ENCODE results near the gene MFAP4. TPM values are rescaled to one million over a fixed set of nuclear protein-coding genes. Genes with fewer than 3 reads are reported as not detected.

Gene MFAP4
- total and polyA plus RNA-seq, 4 donors, result 2.1 to 13.3 (median 5.7) TPM

DNA sequence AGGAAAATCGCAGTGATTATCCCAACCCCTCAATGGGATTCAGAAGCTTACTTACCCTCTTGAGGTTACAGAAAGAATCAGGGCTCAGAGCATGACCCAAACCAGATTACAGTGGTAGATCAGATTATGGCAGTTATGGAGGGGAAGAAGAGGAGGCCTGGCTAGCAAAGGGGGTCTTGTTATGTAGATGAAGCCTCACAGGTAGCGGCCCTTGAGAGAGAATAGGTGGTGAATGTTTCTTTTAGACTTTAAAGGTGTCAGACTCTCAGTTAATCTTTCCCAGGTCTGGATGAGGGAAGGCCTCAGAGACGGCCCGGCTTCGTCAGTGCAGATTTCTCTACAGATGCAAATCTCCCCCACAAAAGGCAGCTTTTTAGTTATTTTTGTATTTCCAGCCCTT lies 39.6 kb upstream of the MFAP4 start:
- Histone ChIP-seq H3K9ac (ENCODE audit: low read depth in 1 of 2, low read length in 2 of 2) (no peak overlapping the region), H3K27ac (ENCODE audit: low read depth in 1 of 2, low read length in 2 of 2) (no peak overlapping the region), H3K4me1 (ENCODE audit: control insufficient read depth in 4 of 4, insufficient read depth in 4 of 4, low read length in 3 of 4) (peaks cover 0 to 10% (median 6%) of the 10 kb centered on the region in 4 donors), H3K27me3 (ENCODE audit: control insufficient read depth in 4 of 4, insufficient read depth in 4 of 4, low read length in 3 of 4) (peaks cover 0 to 5% (median 0%) of the 10 kb centered on the region in 4 donors), H3K9me3 (ENCODE audit: control insufficient read depth in 4 of 4, low read length in 3 of 4) (no peaks in the 10 kb centered on the region), H3K36me3 (ENCODE audit: control insufficient read depth in 4 of 4, insufficient read depth in 3 of 4, low read depth in 1 of 4, low read length in 3 of 4) (no peaks in the 10 kb centered on the region), H3K4me3 (ENCODE audit: low read depth in 1 of 3, low read length in 3 of 3) (no peak overlapping the region)
- no peak for DNase-seq (ENCODE audit: low spot score)
- no peak for TF ChIP-seq GABPA (IDR thresholded peaks at IDR 0.05 in 1 of 2, conservative IDR thresholded peaks at IDR 0.05 in 1 of 2)
- TF ChIP-seq FOXA2 (IDR thresholded peaks at IDR 0.05), result no peak
- TF ChIP-seq, protein P1, sequence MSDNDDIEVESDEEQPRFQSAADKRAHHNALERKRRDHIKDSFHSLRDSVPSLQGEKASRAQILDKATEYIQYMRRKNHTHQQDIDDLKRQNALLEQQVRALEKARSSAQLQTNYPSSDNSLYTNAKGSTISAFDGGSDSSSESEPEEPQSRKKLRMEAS (IDR thresholded peaks at IDR 0.05), result no peak
- TF ChIP-seq RXRA (IDR thresholded peaks at IDR 0.05), result no peak
- TF ChIP-seq FOXA1 (IDR thresholded peaks at IDR 0.05), result no peak
- TF ChIP-seq RAD21 (IDR thresholded peaks at IDR 0.05), result no peak
- 96% methylated on average over 5 of the region's 5 CpGs for WGBS

DNA sequence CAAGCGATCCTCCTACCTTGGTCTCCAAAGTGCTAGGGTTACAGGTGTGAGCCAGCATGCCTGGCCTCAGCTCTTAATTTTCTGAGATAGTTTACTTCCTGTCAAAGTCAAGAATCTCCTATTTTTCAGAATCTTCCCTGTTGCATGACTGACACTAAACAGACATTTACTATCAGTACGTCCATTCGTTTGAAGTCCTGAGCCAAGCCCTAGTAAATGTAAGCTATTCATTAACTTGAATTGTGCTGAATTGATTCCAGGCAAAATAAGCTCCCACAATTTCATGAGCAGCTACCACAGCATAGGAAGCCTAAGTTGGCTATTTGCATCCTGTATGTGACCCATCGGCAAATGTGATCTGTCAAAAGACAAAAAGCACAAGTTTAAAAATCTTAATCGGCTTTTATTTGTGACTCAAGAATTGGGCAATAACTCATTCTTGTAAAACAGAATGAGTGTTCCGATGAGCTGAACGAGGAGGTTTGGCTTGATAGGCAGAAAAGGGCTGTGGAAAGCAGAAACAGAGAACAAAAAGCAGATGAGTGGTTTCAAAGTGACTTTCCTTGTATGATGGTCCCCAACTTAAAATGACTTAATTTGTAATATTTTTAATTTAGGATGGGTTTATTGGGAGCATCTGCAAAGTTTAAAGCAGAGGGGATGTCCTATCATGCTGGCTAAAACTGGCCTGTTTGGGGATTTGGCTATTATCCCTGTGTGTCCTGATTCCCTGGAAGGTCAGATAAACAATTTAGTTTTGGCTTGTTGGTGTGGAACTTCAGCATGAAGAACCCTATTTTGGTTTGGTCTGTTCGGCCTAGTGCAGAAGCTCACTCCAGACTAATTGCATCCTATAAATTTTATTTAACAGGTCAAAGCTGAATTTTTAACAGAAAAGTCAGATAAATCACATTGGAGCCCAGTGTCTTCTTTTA lies 38.2 kb upstream of the MFAP4 start:
- WGBS, result 40% methylated on average over 8 of the region's 8 CpGs
- peak overlapping the region in 1 of 2 donors; percentile 20 for H3K27ac ChIP-seq (ENCODE audit: low read depth in 1 of 2, low read length in 2 of 2)

DNA sequence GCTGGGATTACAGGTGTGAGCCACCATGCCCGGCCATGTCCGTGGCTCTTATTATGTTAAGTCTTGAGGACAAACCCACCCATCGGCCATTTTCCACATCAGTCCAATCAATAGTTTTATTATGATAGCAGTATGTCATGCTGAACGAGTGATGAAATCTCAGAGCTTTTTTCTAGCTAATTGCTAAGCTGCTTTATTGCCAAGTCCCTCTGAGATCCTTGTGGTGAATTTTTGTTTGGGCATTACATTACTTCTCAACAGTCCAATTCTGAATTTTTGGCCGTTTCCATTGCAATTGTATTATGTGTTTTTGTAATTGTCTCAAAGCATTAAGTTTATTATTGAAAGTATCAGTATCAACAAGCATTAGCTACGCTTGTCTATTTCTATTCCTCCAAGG lies 34.9 kb upstream of the MFAP4 start:
- peaks cover 0 to 10% (median 6%) of the 10 kb centered on the region in 4 donors for H3K4me1 ChIP-seq (ENCODE audit: control insufficient read depth in 4 of 4, insufficient read depth in 4 of 4, low read length in 3 of 4)
- H3K27me3 ChIP-seq (ENCODE audit: control insufficient read depth in 4 of 4, insufficient read depth in 4 of 4, low read length in 3 of 4), result peaks cover 0 to 2% (median 0%) of the 10 kb centered on the region in 4 donors
- no peak overlapping the region for H3K9ac ChIP-seq (ENCODE audit: low read depth in 1 of 2, low read length in 2 of 2)
- H3K4me3 ChIP-seq (ENCODE audit: low read depth in 1 of 3, low read length in 3 of 3), result no peak overlapping the region
- WGBS, result 93% methylated on average over 6 of the region's 6 CpGs
- no peak overlapping the region for H3K27ac ChIP-seq (ENCODE audit: low read depth in 1 of 2, low read length in 2 of 2)
- DNase-seq (ENCODE audit: low spot score), result no peak
- H3K36me3 ChIP-seq (ENCODE audit: control insufficient read depth in 4 of 4, insufficient read depth in 3 of 4, low read depth in 1 of 4, low read length in 3 of 4), result no peaks in the 10 kb centered on the region
- H3K9me3 ChIP-seq (ENCODE audit: control insufficient read depth in 4 of 4, low read length in 3 of 4), result no peaks in the 10 kb centered on the region
- TF ChIP-seq YY1 (IDR thresholded peaks at IDR 0.05) (no peak), HNF4A (conservative IDR thresholded peaks at IDR 0.05) (no peak), RAD21 (IDR thresholded peaks at IDR 0.05) (no peak), FOXA2 (IDR thresholded peaks at IDR 0.05) (no peak), JUND (IDR thresholded peaks at IDR 0.05) (no peak), TAF1 (conservative IDR thresholded peaks at IDR 0.05) (no peak), RXRA (IDR thresholded peaks at IDR 0.05) (no peak), SP1 (IDR thresholded peaks at IDR 0.05) (no peak), GABPA (IDR thresholded peaks at IDR 0.05 in 1 of 2, conservative IDR thresholded peaks at IDR 0.05 in 1 of 2) (no peak), EGR1 (IDR thresholded peaks at IDR 0.05; ENCODE audit: low read depth in 2 of 2) (no peak)
- TF ChIP-seq, protein P2, sequence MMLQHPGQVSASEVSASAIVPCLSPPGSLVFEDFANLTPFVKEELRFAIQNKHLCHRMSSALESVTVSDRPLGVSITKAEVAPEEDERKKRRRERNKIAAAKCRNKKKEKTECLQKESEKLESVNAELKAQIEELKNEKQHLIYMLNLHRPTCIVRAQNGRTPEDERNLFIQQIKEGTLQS (IDR thresholded peaks at IDR 0.05), result no peak
- TF ChIP-seq, protein P3, sequence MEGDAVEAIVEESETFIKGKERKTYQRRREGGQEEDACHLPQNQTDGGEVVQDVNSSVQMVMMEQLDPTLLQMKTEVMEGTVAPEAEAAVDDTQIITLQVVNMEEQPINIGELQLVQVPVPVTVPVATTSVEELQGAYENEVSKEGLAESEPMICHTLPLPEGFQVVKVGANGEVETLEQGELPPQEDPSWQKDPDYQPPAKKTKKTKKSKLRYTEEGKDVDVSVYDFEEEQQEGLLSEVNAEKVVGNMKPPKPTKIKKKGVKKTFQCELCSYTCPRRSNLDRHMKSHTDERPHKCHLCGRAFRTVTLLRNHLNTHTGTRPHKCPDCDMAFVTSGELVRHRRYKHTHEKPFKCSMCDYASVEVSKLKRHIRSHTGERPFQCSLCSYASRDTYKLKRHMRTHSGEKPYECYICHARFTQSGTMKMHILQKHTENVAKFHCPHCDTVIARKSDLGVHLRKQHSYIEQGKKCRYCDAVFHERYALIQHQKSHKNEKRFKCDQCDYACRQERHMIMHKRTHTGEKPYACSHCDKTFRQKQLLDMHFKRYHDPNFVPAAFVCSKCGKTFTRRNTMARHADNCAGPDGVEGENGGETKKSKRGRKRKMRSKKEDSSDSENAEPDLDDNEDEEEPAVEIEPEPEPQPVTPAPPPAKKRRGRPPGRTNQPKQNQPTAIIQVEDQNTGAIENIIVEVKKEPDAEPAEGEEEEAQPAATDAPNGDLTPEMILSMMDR (IDR thresholded peaks at IDR 0.05; ENCODE audit: low read depth, low read length, missing input control), result no peak
- TF ChIP-seq, protein P4, sequence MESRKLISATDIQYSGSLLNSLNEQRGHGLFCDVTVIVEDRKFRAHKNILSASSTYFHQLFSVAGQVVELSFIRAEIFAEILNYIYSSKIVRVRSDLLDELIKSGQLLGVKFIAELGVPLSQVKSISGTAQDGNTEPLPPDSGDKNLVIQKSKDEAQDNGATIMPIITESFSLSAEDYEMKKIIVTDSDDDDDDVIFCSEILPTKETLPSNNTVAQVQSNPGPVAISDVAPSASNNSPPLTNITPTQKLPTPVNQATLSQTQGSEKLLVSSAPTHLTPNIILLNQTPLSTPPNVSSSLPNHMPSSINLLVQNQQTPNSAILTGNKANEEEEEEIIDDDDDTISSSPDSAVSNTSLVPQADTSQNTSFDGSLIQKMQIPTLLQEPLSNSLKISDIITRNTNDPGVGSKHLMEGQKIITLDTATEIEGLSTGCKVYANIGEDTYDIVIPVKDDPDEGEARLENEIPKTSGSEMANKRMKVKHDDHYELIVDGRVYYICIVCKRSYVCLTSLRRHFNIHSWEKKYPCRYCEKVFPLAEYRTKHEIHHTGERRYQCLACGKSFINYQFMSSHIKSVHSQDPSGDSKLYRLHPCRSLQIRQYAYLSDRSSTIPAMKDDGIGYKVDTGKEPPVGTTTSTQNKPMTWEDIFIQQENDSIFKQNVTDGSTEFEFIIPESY (IDR thresholded peaks at IDR 0.05), result no peak
- TF ChIP-seq, protein P1 (IDR thresholded peaks at IDR 0.05), result no peak
- TF ChIP-seq, protein P5, sequence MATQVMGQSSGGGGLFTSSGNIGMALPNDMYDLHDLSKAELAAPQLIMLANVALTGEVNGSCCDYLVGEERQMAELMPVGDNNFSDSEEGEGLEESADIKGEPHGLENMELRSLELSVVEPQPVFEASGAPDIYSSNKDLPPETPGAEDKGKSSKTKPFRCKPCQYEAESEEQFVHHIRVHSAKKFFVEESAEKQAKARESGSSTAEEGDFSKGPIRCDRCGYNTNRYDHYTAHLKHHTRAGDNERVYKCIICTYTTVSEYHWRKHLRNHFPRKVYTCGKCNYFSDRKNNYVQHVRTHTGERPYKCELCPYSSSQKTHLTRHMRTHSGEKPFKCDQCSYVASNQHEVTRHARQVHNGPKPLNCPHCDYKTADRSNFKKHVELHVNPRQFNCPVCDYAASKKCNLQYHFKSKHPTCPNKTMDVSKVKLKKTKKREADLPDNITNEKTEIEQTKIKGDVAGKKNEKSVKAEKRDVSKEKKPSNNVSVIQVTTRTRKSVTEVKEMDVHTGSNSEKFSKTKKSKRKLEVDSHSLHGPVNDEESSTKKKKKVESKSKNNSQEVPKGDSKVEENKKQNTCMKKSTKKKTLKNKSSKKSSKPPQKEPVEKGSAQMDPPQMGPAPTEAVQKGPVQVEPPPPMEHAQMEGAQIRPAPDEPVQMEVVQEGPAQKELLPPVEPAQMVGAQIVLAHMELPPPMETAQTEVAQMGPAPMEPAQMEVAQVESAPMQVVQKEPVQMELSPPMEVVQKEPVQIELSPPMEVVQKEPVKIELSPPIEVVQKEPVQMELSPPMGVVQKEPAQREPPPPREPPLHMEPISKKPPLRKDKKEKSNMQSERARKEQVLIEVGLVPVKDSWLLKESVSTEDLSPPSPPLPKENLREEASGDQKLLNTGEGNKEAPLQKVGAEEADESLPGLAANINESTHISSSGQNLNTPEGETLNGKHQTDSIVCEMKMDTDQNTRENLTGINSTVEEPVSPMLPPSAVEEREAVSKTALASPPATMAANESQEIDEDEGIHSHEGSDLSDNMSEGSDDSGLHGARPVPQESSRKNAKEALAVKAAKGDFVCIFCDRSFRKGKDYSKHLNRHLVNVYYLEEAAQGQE (IDR thresholded peaks at IDR 0.05), result no peak

More for the DNA sequence above, 38.2 kb upstream of the MFAP4 start:
- Histone ChIP-seq H3K36me3 (ENCODE audit: control insufficient read depth in 4 of 4, insufficient read depth in 3 of 4, low read depth in 1 of 4, low read length in 3 of 4) (no peaks in the 10 kb centered on the region), H3K4me1 (ENCODE audit: control insufficient read depth in 4 of 4, insufficient read depth in 4 of 4, low read length in 3 of 4) (peaks cover 0 to 10% (median 6%) of the 10 kb centered on the region in 4 donors), H3K4me3 (ENCODE audit: low read depth in 1 of 3, low read length in 3 of 3) (no peak overlapping the region), H3K9me3 (ENCODE audit: control insufficient read depth in 4 of 4, low read length in 3 of 4) (no peaks in the 10 kb centered on the region), H3K9ac (ENCODE audit: low read depth in 1 of 2, low read length in 2 of 2) (no peak overlapping the region), H3K27me3 (ENCODE audit: control insufficient read depth in 4 of 4, insufficient read depth in 4 of 4, low read length in 3 of 4) (peaks cover 0 to 5% (median 0%) of the 10 kb centered on the region in 4 donors)
- TF ChIP-seq SP1 (IDR thresholded peaks at IDR 0.05), result peak; percentile 24
- TF ChIP-seq HNF4A (conservative IDR thresholded peaks at IDR 0.05), result peak in 1 of 2 donors; percentile 11
- peak in 1 of 2 donors; percentile 10 for TF ChIP-seq JUND (IDR thresholded peaks at IDR 0.05)
- TF ChIP-seq, protein P1 (IDR thresholded peaks at IDR 0.05), result peak; percentile 11
- TF ChIP-seq EGR1 (IDR thresholded peaks at IDR 0.05; ENCODE audit: low read depth in 2 of 2), result no peak
- DNase-seq (ENCODE audit: low spot score), result no peak

Measured in liver (tissue), 9 donors.